PFSK-1 (cell line): ENCODE results near the gene CTTNBP2NL.

Source experiments
- FOXP2 ChIP-seq: optimal IDR thresholded peaks from 2 replicates; pipeline ENCODE3; 2011; ENCODE audit warnings: borderline replicate concordance, control low read depth, inconsistent platforms; ENCODE audit not compliant: insufficient read depth; ENCODE audit errors: extremely low read length, extremely low read depth
- POLR2AphosphoS5 ChIP-seq: IDR thresholded peaks from 2 replicates; pipeline ENCODE4 v1.6.1; 2012; ENCODE audit warnings: low read depth, mild to moderate bottlenecking, control low read depth, low read length, moderate library complexity
- TAF1 ChIP-seq: IDR thresholded peaks from 2 replicates; pipeline ENCODE4 v1.6.1; 2012; ENCODE audit warnings: low read length, control low read depth, borderline replicate concordance; ENCODE audit not compliant: insufficient read depth

GRCh38 chr1:112506306-112506705, 110.3 kb downstream of the CTTNBP2NL start:
- TF ChIP-seq POLR2AphosphoS5, result no peak
- TF ChIP-seq TAF1, result no peak
- TF ChIP-seq FOXP2, result no peak
